ENCODE data around the gene DEFB123.

GRCh38 chr20:31418307-31418706 is 22.1 kb upstream of the DEFB123 start:
- TF ChIP-seq POLR2AphosphoS5 (IDR thresholded peaks at IDR 0.05; ENCODE audit: low read depth, low read length) (no peak), POLR2A (IDR thresholded peaks at IDR 0.05; ENCODE audit: low read depth, low read length) (no peak)
